K562 (cell line): ENCODE measurements around the gene POLN. TPM values are rescaled to one million over a fixed set of nuclear protein-coding genes. Genes with fewer than 3 reads are reported as not detected.

Experiments used
- ATAC-seq: fragments of 200-7000 bp; cut with Tn5 transposase; 3 replicates; pipeline ENCODE4 v1.9.1; 2020; ENCODE audit warnings: moderate library complexity
- BruUV-seq: library from RNA; stranded (reverse); fragments of 400-500 nt; replicated peaks from 2 replicates; lab custom pipeline; 2021; lab: Mats Ljungman, UMichigan
- CTCF ChIA-PET: fragments of 300-600 bp; formaldehyde crosslinking; extraction: SDS; loops from one replicate; lab custom pipeline; 2021; ENCODE audit warnings: low intra/inter-chr PET ratio; lab: Yijun Ruan, JAX
- POLR2A ChIA-PET: fragments of 300-600, 350-650 bp; sonication (Branson Sonifier 250); formaldehyde crosslinking; extraction: SDS; loops from one replicate; lab custom pipeline; 2021; ENCODE audit warnings: antibody characterized with exemption, inconsistent platforms; lab: Yijun Ruan, JAX
- DNase-seq, 4 experiments: peaks; one replicate each; pipeline versions ENCODE4 v3.0.0 to v3.0.0-alpha.2; 2011 to 2018; ENCODE audit warnings: low spot score in 3 of 4, mixed read lengths in 3 of 4; ENCODE audit errors: extremely low read depth in 1 of 4
- FAIRE-seq: peaks from 2 replicates; lab custom pipeline; 2011; peaks lifted over from hg19 to GRCh38; lab: Jason Lieb, UNC
- H2AFZ ChIP-seq: 2 replicates; pipeline ENCODE4 v1.6.0; 2011; ENCODE audit warnings: low read depth, low read length, control low read depth, inconsistent platforms
- H3K27ac ChIP-seq: fragments of 200-600 bp; 3 replicates; pipeline ENCODE4 v1.8.0; 2011; ENCODE audit warnings: low read depth, mild to moderate bottlenecking, control low read depth, inconsistent platforms, low read length, moderate library complexity, mixed read lengths; ENCODE audit errors: extremely low read depth
- H3K27me3 ChIP-seq, 2 experiments: fragments of 300-600 bp in 1 of 2; 2 replicates in 1 of 2; 3 replicates in 1 of 2; pipeline versions ENCODE4 v1.6.0 to v1.8.0; 2011; ENCODE audit warnings: inconsistent platforms in 2 of 2, low read length in 2 of 2, mild to moderate bottlenecking in 1 of 2, mixed read lengths in 1 of 2, moderate library complexity in 1 of 2; ENCODE audit not compliant: control insufficient read depth in 2 of 2, insufficient read depth in 2 of 2
- H3K36me3 ChIP-seq: fragments of 300-600 bp; 3 replicates; pipeline ENCODE4 v1.8.0; 2011; ENCODE audit warnings: mild to moderate bottlenecking, low read length, inconsistent platforms; ENCODE audit not compliant: control insufficient read depth, insufficient read depth
- H3K4me1 ChIP-seq, 2 experiments: fragments of 200-600 bp in 1 of 2; replicated peaks in 1 of 2; 2 replicates in 1 of 2; 3 replicates in 1 of 2; pipeline versions ENCODE4 v1.5.1 to v1.8.0; 2011; ENCODE audit warnings: inconsistent platforms in 2 of 2, low read length in 2 of 2, mild to moderate bottlenecking in 1 of 2, mixed read lengths in 1 of 2, moderate library complexity in 1 of 2; ENCODE audit not compliant: control insufficient read depth in 2 of 2, insufficient read depth in 2 of 2
- H3K4me2 ChIP-seq: 2 replicates; pipeline ENCODE4 v1.6.1; 2011; ENCODE audit warnings: low read length, control low read depth, inconsistent platforms, mixed read lengths; ENCODE audit not compliant: insufficient read depth
- H3K4me3 ChIP-seq: fragments of 200-600 bp; sonication (generic), shearing (Covaris generic); 2 replicates; pipeline ENCODE4 v1.5.1; 2016; ENCODE audit warnings: control low read depth, inconsistent platforms
- H3K79me2 ChIP-seq: fragments of 200-600 bp; 3 replicates; pipeline ENCODE4 v1.8.0; 2011; ENCODE audit warnings: low read length, inconsistent platforms; ENCODE audit not compliant: control insufficient read depth, insufficient read depth
- H3K9ac ChIP-seq, 2 experiments: 2 replicates each; pipeline versions ENCODE4 v1.6.0 to v1.6.1; 2011; ENCODE audit warnings: low read depth in 2 of 2, low read length in 2 of 2, control low read depth in 1 of 2, inconsistent platforms in 1 of 2, mild to moderate bottlenecking in 1 of 2, mixed read lengths in 1 of 2; ENCODE audit not compliant: insufficient read depth in 1 of 2
- H3K9me1 ChIP-seq: one replicate; pipeline ENCODE4 v1.6.0; 2011; ENCODE audit warnings: inconsistent platforms, mild to moderate bottlenecking, low read length, moderate library complexity; ENCODE audit not compliant: control insufficient read depth, insufficient read depth
- H3K9me3 ChIP-seq: replicated peaks from 2 replicates; pipeline ENCODE4 v1.5.1; 2011; ENCODE audit warnings: low read depth, low read length, inconsistent platforms; ENCODE audit not compliant: control insufficient read depth, insufficient read depth
- H4K20me1 ChIP-seq: replicated peaks from 2 replicates; pipeline ENCODE4 v1.6.1; 2011; ENCODE audit warnings: low read length, inconsistent platforms, mixed read lengths; ENCODE audit not compliant: control insufficient read depth, insufficient read depth
- RB1 ChIP-seq: fragments of 450-650 bp; IDR thresholded peaks from 2 replicates; pipeline ENCODE4 v1.6.1; 2017; ENCODE audit warnings: low read depth, mild to moderate bottlenecking
- ZNF589 ChIP-seq: fragments of 200-800 bp; sonication (Bioruptor generic); IDR thresholded peaks from 2 replicates; pipeline ENCODE4 v1.6.1; 2016; ENCODE audit warnings: low read depth, missing genetic modification characterization, missing compliant biosample characterization
- WGBS: fragments of 100-300 bp; shearing (Covaris generic); methylation state at CpG from one replicate; pipeline ENCODE4 v1.1.6; 2016; ENCODE audit warnings: low coverage, mixed read lengths; ENCODE audit not compliant: insufficient coverage; ENCODE audit errors: missing lambda C conversion rate; 5-methylcytosine and 5-hydroxymethylcytosine counted together
- in situ Hi-C: fragments of 300-500 bp; cut with MboI; formaldehyde crosslinking; loops from 4 replicates; pipeline ENCODE4 v1.15.0; 2018; ENCODE audit warnings: inconsistent platforms, mixed read lengths
- intact Hi-C: fragments of 100-400 bp; cut with micrococcal nuclease; formaldehyde crosslinking; loops from 2 replicates; pipeline ENCODE4 v1.14.2; 2022
- polyA plus RNA-seq, 8 experiments: library from polyadenylated mRNA; depleted of rRNA in 4 of 8; stranded (reverse) in 5 of 8; unstranded in 3 of 8; fragments of >200 nt; fragmentation: Nextera tagmentation in 2 of 8; fragmentation: Illumina TruSeq in 1 of 8; extraction: Ambion mirVana in 2 of 8; extraction: Trizol in 1 of 8; gene quantifications; 2 replicates each; pipeline versions ENCODE4 v1.2.1 to v1.2.3, GENCODE V29; 2011 to 2014; ENCODE audit warnings: inconsistent platforms in 1 of 8, missing spikeins in 1 of 8
- total RNA-seq, 7 experiments: library from RNA; depleted of rRNA in 6 of 7; stranded (reverse); fragments of >200 nt in 6 of 7; fragmentation: Illumina TruSeq in 2 of 7; extraction: Trizol in 2 of 7; gene quantifications; 2 replicates each; pipeline versions ENCODE4 v1.2.1 to v1.2.3, GENCODE V29; 2011 to 2021; ENCODE audit warnings: low replicate concordance in 1 of 7
- TF ChIP-seq, protein P1 (sequence below): sonication (generic); formaldehyde crosslinking; IDR thresholded peaks from 2 replicates; pipeline ENCODE4 v1.8.1; 2023; ENCODE audit warnings: mild to moderate bottlenecking, missing genetic modification reagents

POLN gene
- total and polyA plus RNA-seq, 9 of the 15 experiments (the other 6 are each of a cell fraction or from before 2014, with no cell fraction given), result 0.08 to 0.91 (median 0.32) TPM

- H3K9me3 ChIP-seq, result no peaks in the 10 kb centered on the region; the same call in 1 of the 2 replicates
- ChIA-PET CTCF (no interaction called here), POLR2A (interaction anchor here (1.4 kb wide), 1 partner anchor 12 kb away, joined by 5 read pairs; no protein-coding TSS in a partner anchor)
- H3K79me2 ChIP-seq, result no peaks in the 10 kb centered on the region
- no peaks in the 10 kb centered on the region for H4K20me1 ChIP-seq
- BruUV-seq, result no TSS peak
- WGBS, result 0% methylated on average over 5 of the region's 5 CpGs
- H3K27ac ChIP-seq, result no peak overlapping the region
- H3K4me1 ChIP-seq, result no peaks in the 10 kb centered on the region
- FAIRE-seq (peak; percentile 60), ATAC-seq (0 out of 3 replicates have a peak, but pooled peaks have one; percentile 42), DNase-seq (no peak)
- peak overlapping the region; percentile 44; the same call in 1 of the 2 replicates for H2AFZ ChIP-seq
- H3K27me3 ChIP-seq, result peaks cover 2 to 17% of the 10 kb centered on the region in 2 experiments; a peak in 4 of 5 replicates
- H3K9ac ChIP-seq, result no peak overlapping the region
- intact Hi-C loops, result no loop called here
- no peaks in the 10 kb centered on the region for H3K9me1 ChIP-seq
- H3K36me3 ChIP-seq, result no peaks in the 10 kb centered on the region
- in situ Hi-C loops, result no loop called here
- H3K4me3 ChIP-seq, result no peak overlapping the region
- no peak for TF ChIP-seq ZNF589 (CRISPR knock-in tag)
- TF ChIP-seq RB1, result no peak
- TF ChIP-seq, protein P1, sequence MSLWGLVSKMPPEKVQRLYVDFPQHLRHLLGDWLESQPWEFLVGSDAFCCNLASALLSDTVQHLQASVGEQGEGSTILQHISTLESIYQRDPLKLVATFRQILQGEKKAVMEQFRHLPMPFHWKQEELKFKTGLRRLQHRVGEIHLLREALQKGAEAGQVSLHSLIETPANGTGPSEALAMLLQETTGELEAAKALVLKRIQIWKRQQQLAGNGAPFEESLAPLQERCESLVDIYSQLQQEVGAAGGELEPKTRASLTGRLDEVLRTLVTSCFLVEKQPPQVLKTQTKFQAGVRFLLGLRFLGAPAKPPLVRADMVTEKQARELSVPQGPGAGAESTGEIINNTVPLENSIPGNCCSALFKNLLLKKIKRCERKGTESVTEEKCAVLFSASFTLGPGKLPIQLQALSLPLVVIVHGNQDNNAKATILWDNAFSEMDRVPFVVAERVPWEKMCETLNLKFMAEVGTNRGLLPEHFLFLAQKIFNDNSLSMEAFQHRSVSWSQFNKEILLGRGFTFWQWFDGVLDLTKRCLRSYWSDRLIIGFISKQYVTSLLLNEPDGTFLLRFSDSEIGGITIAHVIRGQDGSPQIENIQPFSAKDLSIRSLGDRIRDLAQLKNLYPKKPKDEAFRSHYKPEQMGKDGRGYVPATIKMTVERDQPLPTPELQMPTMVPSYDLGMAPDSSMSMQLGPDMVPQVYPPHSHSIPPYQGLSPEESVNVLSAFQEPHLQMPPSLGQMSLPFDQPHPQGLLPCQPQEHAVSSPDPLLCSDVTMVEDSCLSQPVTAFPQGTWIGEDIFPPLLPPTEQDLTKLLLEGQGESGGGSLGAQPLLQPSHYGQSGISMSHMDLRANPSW (CRISPR knock-in tag), result no peak
- no peak overlapping the region; the same call in 1 of the 2 replicates for H3K4me2 ChIP-seq
Observed at GRCh38 chr4:2151544-2151943, 90.4 kb downstream of the POLN start.
